Esophagus (tissue), 2 donors: ENCODE data around the gene AVL9. TPM values are rescaled to one million over a fixed set of nuclear protein-coding genes. Genes with fewer than 3 reads are reported as not detected.

ENCODE experiments used
- H3K27ac ChIP-seq, 2 donors: one replicate each; pipeline ENCODE4 v1.5.1; 2013; ENCODE audit warnings: low read depth in 2 of 2, mild to moderate bottlenecking in 2 of 2, inconsistent platforms in 1 of 2, low read length in 1 of 2, moderate library complexity in 1 of 2
- H3K27me3 ChIP-seq, 2 donors: one replicate each; pipeline ENCODE4 v1.6.1; 2013; ENCODE audit warnings: low read length in 2 of 2, control low read depth in 1 of 2, mild to moderate bottlenecking in 1 of 2; ENCODE audit not compliant: insufficient read depth in 2 of 2, control insufficient read depth in 1 of 2
- H3K36me3 ChIP-seq, 2 donors: one replicate each; pipeline ENCODE4 v1.6.1; 2013; ENCODE audit warnings: low read length in 1 of 2; ENCODE audit not compliant: control insufficient read depth in 2 of 2, insufficient read depth in 2 of 2
- H3K4me1 ChIP-seq, 2 donors: one replicate each; pipeline ENCODE4 v1.6.1; 2013; ENCODE audit warnings: low read length in 1 of 2; ENCODE audit not compliant: control insufficient read depth in 2 of 2, insufficient read depth in 2 of 2
- H3K4me3 ChIP-seq, 2 donors: one replicate each; pipeline ENCODE4 v1.5.1; 2013; ENCODE audit warnings: low read length in 2 of 2, mild to moderate bottlenecking in 2 of 2, low read depth in 1 of 2, moderate library complexity in 1 of 2
- H3K9me3 ChIP-seq, 2 donors: one replicate each; pipeline ENCODE4 v1.6.1; 2013; ENCODE audit warnings: mild to moderate bottlenecking in 2 of 2, low read depth in 1 of 2, low read length in 1 of 2, moderate library complexity in 1 of 2; ENCODE audit not compliant: control insufficient read depth in 2 of 2, insufficient read depth in 1 of 2
- WGBS, 2 donors: extraction: QIAGEN DNeasy Blood & Tissue Kit; methylation state at CpG; one replicate each; pipeline ENCODE4 v1.1.7; 2013; 5-methylcytosine and 5-hydroxymethylcytosine counted together
- polyA plus RNA-seq, 2 donors: library from polyadenylated mRNA; stranded (reverse); fragments of 200-250 nt; gene quantifications; one replicate each; pipeline ENCODE4 v1.2.3, GENCODE V29; 2013
- donor health status: healthy with polysubstance abuse.
- donor health status: Bipolar disorder and iron deficiency.

The AVL9 gene
- polyA plus RNA-seq, 2 donors = 8.8 to 9.2 TPM

- Histone ChIP-seq H3K27me3 (no peaks in the 10 kb centered on the region), H3K4me3 (no peak overlapping the region), H3K27ac (no peak overlapping the region), H3K36me3 (peaks cover 6% of the 10 kb centered on the region in 2 donors), H3K4me1 (no peaks in the 10 kb centered on the region), H3K9me3 (no peaks in the 10 kb centered on the region)
- WGBS, 2 donors = 87 to 94% methylated on average over 2 of the region's 2 CpGs
Observed at GRCh38 chr7:32577421-32577820, 82.1 kb downstream of the AVL9 start.

DNA sequence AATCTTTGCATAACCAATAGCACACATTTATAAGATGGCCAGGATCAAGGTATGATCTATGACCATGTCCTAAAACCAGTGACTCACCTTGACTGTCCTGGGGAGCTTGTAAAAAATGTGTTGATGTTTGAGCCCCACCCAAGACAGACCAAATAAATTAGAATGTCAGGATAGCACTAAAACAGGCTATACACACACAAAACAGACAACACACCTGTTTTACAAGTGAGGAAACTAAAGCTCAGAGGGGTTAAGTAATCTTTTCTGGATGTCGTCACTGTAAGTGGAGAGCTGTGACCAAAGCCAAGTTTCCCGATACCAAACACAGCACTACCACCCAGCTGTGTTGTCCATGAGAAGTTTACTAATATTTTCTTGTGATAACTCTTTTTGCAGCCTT lies 84.5 kb downstream of the AVL9 start:
- WGBS, 2 donors = 72 to 83% methylated on average over 2 of the region's 2 CpGs
- no peak overlapping the region for H3K27ac ChIP-seq
- no peaks in the 10 kb centered on the region for H3K4me1 ChIP-seq
- no peak overlapping the region for H3K4me3 ChIP-seq
- H3K9me3 ChIP-seq = no peaks in the 10 kb centered on the region
- H3K36me3 ChIP-seq = peaks cover 5 to 8% of the 10 kb centered on the region in 2 donors
- H3K27me3 ChIP-seq = no peaks in the 10 kb centered on the region

DNA sequence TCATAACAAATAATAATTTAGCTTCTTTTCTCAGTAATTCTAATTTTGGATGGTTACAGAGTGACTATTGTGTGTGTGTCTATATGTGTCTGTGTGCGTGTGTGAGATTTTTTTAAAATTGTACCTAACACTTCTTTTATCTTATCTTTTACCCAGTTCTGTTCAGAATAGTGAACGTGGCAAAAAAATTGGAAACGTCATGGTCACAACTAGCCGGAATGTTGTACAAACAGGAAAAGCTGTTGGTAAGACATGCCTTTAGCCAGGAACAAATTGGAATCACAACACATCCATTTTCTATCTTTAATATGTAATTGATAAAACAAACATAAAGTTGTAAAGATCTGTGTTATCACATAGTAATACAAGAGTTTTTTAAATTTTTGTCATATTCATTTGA lies 85.4 kb downstream of the AVL9 start:
- no peak overlapping the region for H3K4me3 ChIP-seq
- peaks cover 5 to 11% of the 10 kb centered on the region in 2 donors for H3K36me3 ChIP-seq
- H3K27ac ChIP-seq = no peak overlapping the region
- H3K27me3 ChIP-seq = no peaks in the 10 kb centered on the region
- no peaks in the 10 kb centered on the region for H3K9me3 ChIP-seq
- no peaks in the 10 kb centered on the region for H3K4me1 ChIP-seq
- WGBS, 2 donors = 83 to 91% methylated on average over 4 of the region's 4 CpGs

DNA sequence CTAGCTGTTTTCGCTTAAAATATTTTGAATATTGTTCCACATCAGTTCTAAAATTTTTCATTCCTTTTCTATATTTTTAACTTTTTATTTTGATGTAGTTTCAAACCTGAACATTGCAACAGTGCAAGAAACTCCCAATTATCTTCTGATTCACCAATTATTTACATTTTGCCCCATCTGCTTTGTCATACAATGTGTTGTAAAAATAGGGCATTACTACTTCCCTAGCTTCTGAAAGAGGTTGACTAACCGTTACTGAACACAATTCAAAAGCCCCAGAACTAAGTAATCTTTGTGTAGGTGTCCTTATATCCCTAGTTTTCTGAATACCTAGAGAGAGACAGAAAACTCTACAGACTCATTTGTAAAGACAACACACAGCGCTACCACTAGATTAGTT lies 86.7 kb downstream of the AVL9 start:
- peaks cover 8 to 12% of the 10 kb centered on the region in 2 donors for H3K36me3 ChIP-seq
- 91 to 92% methylated on average over 3 of the region's 3 CpGs for WGBS, 2 donors

GRCh38 chr7:32583791-32584190 lies 88.5 kb downstream of the AVL9 start:
- no peak overlapping the region for H3K27ac ChIP-seq
- no peaks in the 10 kb centered on the region for H3K27me3 ChIP-seq
- H3K4me3 ChIP-seq = no peak overlapping the region
- H3K36me3 ChIP-seq = peaks cover 5 to 12% of the 10 kb centered on the region in 2 donors
- H3K9me3 ChIP-seq = no peaks in the 10 kb centered on the region
- peaks cover 0 to 3% of the 10 kb centered on the region in 2 donors for H3K4me1 ChIP-seq
- WGBS, 2 donors = 87 to 91% methylated on average over 4 of the region's 4 CpGs

More for the DNA sequence above, 86.7 kb downstream of the AVL9 start:
- Histone ChIP-seq H3K4me3 (no peak overlapping the region), H3K4me1 (peaks cover 0 to 3% of the 10 kb centered on the region in 2 donors), H3K27ac (no peak overlapping the region), H3K27me3 (no peaks in the 10 kb centered on the region), H3K9me3 (no peaks in the 10 kb centered on the region)

GRCh38 chr7:32586291-32587221 lies 91.3 kb downstream of the AVL9 start:
- peak overlapping the region in 1 of 2 donors; percentile 66 for H3K27ac ChIP-seq
- peaks cover 12 to 13% of the 10 kb centered on the region in 2 donors for H3K36me3 ChIP-seq
- WGBS, 2 donors = 56 to 65% methylated on average over 5 of the region's 5 CpGs

DNA sequence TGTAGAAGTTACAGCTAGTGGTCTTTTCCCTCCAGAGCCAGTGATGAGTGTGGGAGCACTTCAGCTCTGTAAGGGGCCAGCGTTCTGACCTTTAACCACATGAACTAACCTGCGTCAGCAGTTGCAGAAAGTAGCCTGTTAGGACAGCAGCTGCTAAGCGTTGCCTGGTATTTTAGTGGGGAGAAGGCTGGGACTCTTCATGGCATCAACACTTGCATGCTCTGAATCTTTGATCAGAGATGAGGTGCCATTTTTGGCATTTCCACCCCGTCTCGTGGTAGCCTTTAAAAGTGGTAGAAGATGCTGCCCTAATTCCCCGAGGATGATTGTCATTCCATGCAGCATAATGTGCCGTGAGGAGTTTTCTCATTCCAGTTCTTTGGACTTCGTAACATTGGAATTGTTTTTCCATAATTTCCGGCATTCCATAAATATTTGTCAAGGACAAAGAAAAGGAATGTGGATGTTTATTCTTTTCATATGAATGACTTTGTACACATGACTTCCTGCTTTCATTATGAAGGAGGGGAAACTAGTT lies 92.2 kb downstream of the AVL9 start:
- Histone ChIP-seq H3K9me3 (no peaks in the 10 kb centered on the region), H3K27ac (no peak overlapping the region), H3K4me1 (peaks cover 0 to 3% of the 10 kb centered on the region in 2 donors), H3K4me3 (no peak overlapping the region), H3K27me3 (no peaks in the 10 kb centered on the region), H3K36me3 (peaks cover 12 to 13% of the 10 kb centered on the region in 2 donors)
- 62 to 63% methylated on average over 9 of the region's 9 CpGs for WGBS, 2 donors

More at GRCh38 chr7:32586291-32587221, 91.3 kb downstream of the AVL9 start:
- Histone ChIP-seq H3K4me1 (peaks cover 0 to 3% of the 10 kb centered on the region in 2 donors), H3K27me3 (no peaks in the 10 kb centered on the region), H3K9me3 (no peaks in the 10 kb centered on the region), H3K4me3 (no peak overlapping the region)

- WGBS, 2 donors = 33 to 37% methylated on average over 2 of the region's 2 CpGs
- H3K36me3 ChIP-seq = peaks cover 8 to 13% of the 10 kb centered on the region in 2 donors
- H3K4me1 ChIP-seq = peaks cover 0 to 3% of the 10 kb centered on the region in 2 donors
- no peaks in the 10 kb centered on the region for H3K27me3 ChIP-seq
- no peak overlapping the region for H3K27ac ChIP-seq
- no peaks in the 10 kb centered on the region for H3K9me3 ChIP-seq
- H3K4me3 ChIP-seq = no peak overlapping the region
Observed at GRCh38 chr7:32588657-32589056, 93.4 kb downstream of the AVL9 start.

DNA sequence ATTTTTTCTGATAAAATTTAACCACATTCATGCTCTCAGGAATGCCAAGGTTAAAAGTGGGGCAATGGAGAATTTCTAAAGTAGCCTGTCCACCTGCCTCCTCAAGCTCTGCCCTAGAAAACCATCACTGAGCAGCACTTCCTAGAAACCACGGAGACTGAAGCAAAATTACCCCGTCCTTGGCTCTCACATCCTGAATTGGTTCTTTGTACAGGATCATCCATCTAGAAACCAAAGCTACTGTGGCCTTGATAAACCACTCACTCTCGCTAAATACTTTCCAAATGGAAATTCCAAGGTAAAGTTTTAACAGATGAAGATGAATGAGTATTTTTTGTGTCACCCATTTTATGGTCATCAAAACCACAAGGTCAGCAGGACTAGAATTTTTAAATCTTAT lies 96.6 kb downstream of the AVL9 start:
- H3K4me3 ChIP-seq = no peak overlapping the region
- no peaks in the 10 kb centered on the region for H3K4me1 ChIP-seq
- peaks cover 0 to 8% of the 10 kb centered on the region in 2 donors for H3K36me3 ChIP-seq
- WGBS, 2 donors = 82 to 84% methylated on average over 3 of the region's 3 CpGs
- no peak overlapping the region for H3K27ac ChIP-seq
- H3K27me3 ChIP-seq = no peaks in the 10 kb centered on the region
- no peaks in the 10 kb centered on the region for H3K9me3 ChIP-seq
